Ovary (tissue), 9 donors: Measurements from ENCODE around the gene BLOC1S4. TPM values are rescaled to one million over a fixed set of nuclear protein-coding genes. Genes with fewer than 3 reads are reported as not detected.

ENCODE experiments used
- DNase-seq, 5 donors: peaks; one replicate each; pipeline ENCODE4 v3.0.0-alpha.2; 2019 to 2020
- H3K27ac ChIP-seq, 2 donors: fragments of 200-600 bp; one replicate each; pipeline versions ENCODE4 v1.5.1 to v1.8.0; 2019 to 2022
- H3K27me3 ChIP-seq: fragments of 200-600 bp; one replicate; pipeline ENCODE4 v1.8.0; 2022
- H3K36me3 ChIP-seq: fragments of 200-600 bp; sonication (generic); one replicate; pipeline ENCODE4 v1.5.1; 2019
- H3K4me1 ChIP-seq: one replicate; pipeline ENCODE4 v1.8.1; 2013; ENCODE audit warnings: mild to moderate bottlenecking, moderate library complexity; ENCODE audit not compliant: insufficient read depth
- H3K4me3 ChIP-seq: fragments of 200-600 bp; sonication (generic); one replicate; pipeline ENCODE4 v1.5.1; 2017
- H3K9me3 ChIP-seq, 2 donors: fragments of 200-600 bp in 1 of 2; sonication (generic) in 1 of 2; one replicate each; pipeline versions ENCODE4 v1.5.1 to v1.8.1; 2013 to 2019; ENCODE audit warnings: mild to moderate bottlenecking in 1 of 2, moderate library complexity in 1 of 2
- CTCF ChIP-seq, 3 donors: fragments of 450-650 bp in 2 of 3; fragments of 200-600 bp in 1 of 3; IDR thresholded peaks; one replicate each; pipeline versions ENCODE4 v1.5.1 to v1.8.0; 2016 to 2022; ENCODE audit warnings: antibody characterized with exemption in 3 of 3, mild to moderate bottlenecking in 1 of 3
- EP300 ChIP-seq: sonication (generic); formaldehyde crosslinking; IDR thresholded peaks from one replicate; pipeline ENCODE4 v1.6.1; 2017; ENCODE audit warnings: antibody characterized with exemption
- POLR2A ChIP-seq: fragments of 450-650 bp; IDR thresholded peaks from one replicate; pipeline ENCODE4 v1.6.1; 2017; ENCODE audit warnings: antibody characterized with exemption, mild to moderate bottlenecking, moderate library complexity
- WGBS, 3 donors: extraction: QIAGEN DNeasy Blood & Tissue Kit in 1 of 3; methylation state at CpG; one replicate each; pipeline versions ENCODE4 v1.1.5 to v1.1.7; 2013 to 2017; 5-methylcytosine and 5-hydroxymethylcytosine counted together
- intact Hi-C, 4 donors: fragments of 100-400 bp; cut with DNase I; formaldehyde crosslinking; loops; one replicate each; pipeline versions ENCODE4 v1.11.0 to v1.15.1; 2022 to 2023
- polyA plus RNA-seq, 2 donors: library from polyadenylated mRNA; stranded (reverse); fragments of 200-250 nt in 1 of 2; fragments of 350-450 nt in 1 of 2; fragmentation: Illumina TruSeq in 1 of 2; extraction: RNeasy Lipid Tissue Mini Kit (QIAGEN cat#74804) in 1 of 2; gene quantifications; one replicate each; pipeline ENCODE4 v1.2.3, GENCODE V29; 2013 to 2014
- total RNA-seq, 7 donors: library from RNA; depleted of rRNA in 2 of 7; stranded (reverse); fragments of >200 nt in 2 of 7; fragmentation: NEBNext Ultra II Directional in 3 of 7; extraction: Animal tissue kit (Norgen Biotek cat#: 25700) in 3 of 7; gene quantifications; one replicate each; pipeline versions ENCODE4 v1.1.0 to v1.2.4, GENCODE V29; 2016 to 2023
- donor health status: DM: no; HTN: no; CAD: no; lungs with moderate emphysema.
- donor health status: DM: no; HTN: no; CAD: no.
- donor health status: Bipolar disorder and iron deficiency.
- donor health status: DM: yes; HTN: yes; CAD: no.
- donor health status: DM: no; HTN: no; CAD: no.
- donor health status: DM: yes; HTN: yes; CAD: no.

Gene BLOC1S4
- total and polyA plus RNA-seq, 9 donors, result 8.8 to 26.9 (median 16.9) TPM

GRCh38 chr4:6673660-6674499, 42.1 kb upstream of the BLOC1S4 start:
- WGBS, 3 donors, result 0 to 1% (median 1%) methylated on average over 78 to 89 of the region's 89 CpGs
- Histone ChIP-seq H3K4me3 (peak overlapping the region; percentile 81), H3K4me1 (peaks cover 19% of the 10 kb centered on the region), H3K9me3 (no peaks in the 10 kb centered on the region), H3K27ac (peak overlapping the region; percentile 43 to 79), H3K36me3 (no peaks in the 10 kb centered on the region), H3K27me3 (no peaks in the 10 kb centered on the region)
- intact Hi-C loops, result no loop called here
- no peak for TF ChIP-seq CTCF (IDR thresholded peaks at IDR 0.05)
- TF ChIP-seq POLR2A, result no peak
- no peak for TF ChIP-seq EP300
- DNase-seq, result peak; percentile 95 to 97 (median 95)

- H3K27me3 ChIP-seq, result no peaks in the 10 kb centered on the region
- peak overlapping the region; percentile 43 to 79 for H3K27ac ChIP-seq
- H3K9me3 ChIP-seq, result no peaks in the 10 kb centered on the region
- intact Hi-C loops, result no loop called here
- peaks cover 19% of the 10 kb centered on the region for H3K4me1 ChIP-seq
- TF ChIP-seq POLR2A (no peak), EP300 (no peak), CTCF (IDR thresholded peaks at IDR 0.05) (no peak)
- WGBS, 3 donors, result 3 to 5% (median 4%) methylated on average over 40 of the region's 40 CpGs
- DNase-seq, result no peak
- H3K4me3 ChIP-seq, result peak overlapping the region; percentile 81
- H3K36me3 ChIP-seq, result no peaks in the 10 kb centered on the region
Observed at GRCh38 chr4:6674500-6675149, 41.3 kb upstream of the BLOC1S4 start.

- H3K4me1 ChIP-seq, result peaks cover 19% of the 10 kb centered on the region
- intact Hi-C loops, result no loop called here
- no peaks in the 10 kb centered on the region for H3K27me3 ChIP-seq
- no peak overlapping the region for H3K27ac ChIP-seq
- H3K9me3 ChIP-seq, result no peaks in the 10 kb centered on the region
- DNase-seq, result no peak
- TF ChIP-seq CTCF (IDR thresholded peaks at IDR 0.05), result no peak
- no peak for TF ChIP-seq POLR2A
- TF ChIP-seq EP300, result no peak
- no peak overlapping the region for H3K4me3 ChIP-seq
- 89 to 91% (median 91%) methylated on average over 21 of the region's 21 CpGs for WGBS, 3 donors
- H3K36me3 ChIP-seq, result no peaks in the 10 kb centered on the region
Observed at GRCh38 chr4:6676722-6677558, 39.0 kb upstream of the BLOC1S4 start.

- Histone ChIP-seq H3K36me3 (no peaks in the 10 kb centered on the region), H3K4me1 (peaks cover 10% of the 10 kb centered on the region), H3K27me3 (no peaks in the 10 kb centered on the region), H3K9me3 (no peaks in the 10 kb centered on the region), H3K27ac (no peak overlapping the region), H3K4me3 (no peak overlapping the region)
- no peak for DNase-seq
- TF ChIP-seq POLR2A (no peak), CTCF (IDR thresholded peaks at IDR 0.05) (no peak), EP300 (no peak)
- intact Hi-C loops, result no loop called here
- WGBS, 3 donors, result 79 to 82% (median 80%) methylated on average over 10 of the region's 10 CpGs
Observed at GRCh38 chr4:6680372-6681034, 35.5 kb upstream of the BLOC1S4 start.
